Coronary artery (tissue), 2 donors: Measurements from ENCODE around the gene C20orf96.

Source experiments
- DNase-seq: peaks from one replicate; pipeline ENCODE4 v3.0.0-alpha.2; 2017; ENCODE audit warnings: low spot score
- H3K27ac ChIP-seq, 2 donors: fragments of 200-600 bp; sonication (generic); one replicate each; pipeline ENCODE4 v1.5.1; 2016 to 2019
- H3K4me3 ChIP-seq: fragments of 200-600 bp; sonication (generic); 2 replicates; pipeline ENCODE4 v1.5.1; 2016; ENCODE audit warnings: mild to moderate bottlenecking, moderate library complexity
- TF ChIP-seq, protein P1 (sequence below): fragments of 200-600 bp; sonication (generic); IDR thresholded peaks from one replicate; pipeline ENCODE4 v1.5.1; 2019; ENCODE audit warnings: antibody characterized with exemption

C20orf96 gene

DNA sequence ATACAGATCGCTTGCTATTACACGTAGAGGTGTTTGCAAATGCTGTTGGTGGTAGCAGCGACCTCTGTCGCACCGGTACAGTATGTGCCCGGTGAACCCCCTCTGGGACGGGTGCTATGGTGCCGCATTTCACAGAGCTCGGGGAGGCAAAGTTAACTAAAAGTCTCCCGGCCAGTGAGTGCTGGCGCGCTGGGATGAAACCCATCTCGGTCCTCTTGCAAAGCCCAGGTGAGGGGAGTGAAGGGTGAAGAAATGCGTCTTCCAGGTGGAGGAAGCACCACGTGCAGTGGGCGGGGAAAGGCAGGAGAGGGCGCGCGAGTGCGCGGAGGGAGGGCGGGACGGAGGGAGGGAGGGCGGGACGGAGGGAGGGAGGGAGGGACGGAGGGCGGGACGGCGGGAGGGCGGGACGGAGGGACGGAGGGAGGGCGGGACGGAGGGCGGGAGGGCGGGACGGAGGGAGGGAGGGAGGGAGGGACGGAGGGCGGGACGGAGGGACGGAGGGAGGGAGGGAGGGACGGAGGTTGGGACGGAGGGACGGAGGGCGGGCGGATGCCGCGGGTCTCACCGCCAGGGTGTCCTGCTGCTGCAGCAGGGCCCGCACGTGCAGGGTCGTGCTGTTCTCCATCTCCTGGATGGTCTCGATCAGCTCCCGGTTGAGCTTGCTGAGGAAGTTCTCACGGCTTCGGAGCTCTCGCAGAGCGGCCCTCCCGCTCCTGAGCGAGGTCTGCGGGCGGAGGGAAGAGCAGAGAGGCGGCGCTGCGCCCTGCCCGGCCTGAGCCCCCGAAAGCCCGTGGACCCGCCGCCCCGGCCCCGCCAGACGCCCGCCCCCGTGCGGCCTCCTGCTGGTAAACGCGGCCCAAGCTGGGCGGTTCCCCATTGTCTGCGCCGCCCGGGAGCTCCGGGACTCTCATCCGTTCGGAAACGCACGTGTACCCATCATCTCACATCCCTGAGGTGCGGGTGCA is 11.7 kb downstream of the C20orf96 start:
- Histone ChIP-seq H3K4me3 (peak overlapping the region; percentile 58), H3K27ac (peak overlapping the region in 1 of 2 donors; percentile 51)
- TF ChIP-seq, protein P1, sequence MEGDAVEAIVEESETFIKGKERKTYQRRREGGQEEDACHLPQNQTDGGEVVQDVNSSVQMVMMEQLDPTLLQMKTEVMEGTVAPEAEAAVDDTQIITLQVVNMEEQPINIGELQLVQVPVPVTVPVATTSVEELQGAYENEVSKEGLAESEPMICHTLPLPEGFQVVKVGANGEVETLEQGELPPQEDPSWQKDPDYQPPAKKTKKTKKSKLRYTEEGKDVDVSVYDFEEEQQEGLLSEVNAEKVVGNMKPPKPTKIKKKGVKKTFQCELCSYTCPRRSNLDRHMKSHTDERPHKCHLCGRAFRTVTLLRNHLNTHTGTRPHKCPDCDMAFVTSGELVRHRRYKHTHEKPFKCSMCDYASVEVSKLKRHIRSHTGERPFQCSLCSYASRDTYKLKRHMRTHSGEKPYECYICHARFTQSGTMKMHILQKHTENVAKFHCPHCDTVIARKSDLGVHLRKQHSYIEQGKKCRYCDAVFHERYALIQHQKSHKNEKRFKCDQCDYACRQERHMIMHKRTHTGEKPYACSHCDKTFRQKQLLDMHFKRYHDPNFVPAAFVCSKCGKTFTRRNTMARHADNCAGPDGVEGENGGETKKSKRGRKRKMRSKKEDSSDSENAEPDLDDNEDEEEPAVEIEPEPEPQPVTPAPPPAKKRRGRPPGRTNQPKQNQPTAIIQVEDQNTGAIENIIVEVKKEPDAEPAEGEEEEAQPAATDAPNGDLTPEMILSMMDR, result no peak
- no peak for DNase-seq

DNA sequence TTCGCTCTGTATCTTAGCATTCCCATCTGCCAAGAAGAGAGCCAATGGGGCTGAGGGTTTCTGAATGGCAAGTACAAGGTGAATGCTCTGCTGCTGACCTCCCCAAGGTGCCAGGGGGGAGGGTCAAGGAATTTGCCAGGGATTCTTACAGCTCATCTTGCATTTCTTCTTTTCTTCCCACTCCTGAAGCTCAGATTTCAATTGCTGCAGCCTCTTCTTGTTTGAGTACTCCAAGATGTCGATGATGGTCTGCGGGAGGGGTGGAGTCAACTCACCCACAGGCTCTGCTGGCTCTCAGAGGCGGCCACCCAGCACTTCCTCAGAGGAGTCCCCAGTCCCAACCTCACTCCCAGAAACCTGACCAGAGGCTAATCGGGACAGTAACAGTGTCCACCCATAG is 12.4 kb downstream of the C20orf96 start:
- Histone ChIP-seq H3K4me3 (no peak overlapping the region), H3K27ac (no peak overlapping the region)
- TF ChIP-seq, protein P1, result no peak
- no peak for DNase-seq

DNA sequence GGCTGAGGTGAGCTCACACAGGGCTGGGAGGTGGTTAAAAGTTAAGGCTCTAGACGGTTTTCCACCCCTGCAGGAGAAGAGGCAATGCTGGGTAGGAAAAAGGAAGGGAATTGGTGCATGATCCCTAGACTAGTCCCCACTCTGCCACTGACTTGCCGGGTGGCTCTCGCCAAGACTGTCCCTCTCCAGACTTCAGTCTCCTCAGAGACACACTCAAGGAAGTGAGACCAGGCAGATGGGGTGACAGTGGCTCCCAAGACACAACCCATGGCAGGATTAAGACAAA is 13.1 kb downstream of the C20orf96 start:
- Histone ChIP-seq H3K27ac (no peak overlapping the region), H3K4me3 (no peak overlapping the region)
- DNase-seq, result no peak
- TF ChIP-seq, protein P1, result no peak

DNA sequence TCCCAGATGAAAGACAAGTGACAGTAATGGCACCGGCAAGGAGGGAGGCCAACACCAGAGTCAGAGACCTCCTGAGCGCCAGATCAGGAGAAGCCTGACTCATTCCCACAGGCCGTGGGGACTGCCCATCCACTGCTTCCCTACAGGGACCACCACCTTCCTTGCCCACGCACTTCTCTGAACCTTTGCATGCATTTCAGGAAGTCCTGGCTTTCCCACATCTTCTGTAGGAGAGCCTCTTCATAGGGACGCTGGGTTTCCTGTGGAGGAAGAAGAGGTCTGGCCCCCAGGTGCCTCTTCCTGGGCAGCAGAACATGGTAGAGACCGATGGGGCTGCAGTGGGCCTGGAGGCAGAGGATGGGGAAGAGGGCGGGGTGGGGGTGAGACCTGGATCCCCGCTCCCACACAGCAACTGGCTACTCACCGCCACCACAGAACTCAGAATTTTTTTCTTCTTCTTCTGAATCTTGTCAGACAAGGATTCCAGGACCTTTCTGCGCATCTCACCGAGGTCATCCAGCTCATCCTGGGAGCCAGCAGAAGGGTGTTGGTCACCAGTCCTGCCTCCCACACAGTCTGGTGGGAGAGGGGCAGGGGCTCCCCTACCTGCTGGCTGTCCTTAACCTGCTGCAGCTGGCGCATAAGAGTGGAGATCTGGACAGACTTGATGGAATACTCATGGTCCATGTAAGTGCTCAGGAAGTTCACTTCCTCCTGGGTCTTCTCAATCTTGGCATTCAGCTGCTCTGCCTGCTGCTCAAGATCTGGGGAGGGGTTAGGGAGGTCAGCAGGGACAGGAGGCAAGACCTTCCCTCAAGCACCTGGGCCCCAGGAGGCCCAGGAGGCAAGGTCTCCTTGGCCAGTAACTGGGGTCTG is 13.7 kb downstream of the C20orf96 start:
- Histone ChIP-seq H3K4me3 (no peak overlapping the region), H3K27ac (no peak overlapping the region)
- no peak for DNase-seq
- TF ChIP-seq, protein P1, result no peak

DNA sequence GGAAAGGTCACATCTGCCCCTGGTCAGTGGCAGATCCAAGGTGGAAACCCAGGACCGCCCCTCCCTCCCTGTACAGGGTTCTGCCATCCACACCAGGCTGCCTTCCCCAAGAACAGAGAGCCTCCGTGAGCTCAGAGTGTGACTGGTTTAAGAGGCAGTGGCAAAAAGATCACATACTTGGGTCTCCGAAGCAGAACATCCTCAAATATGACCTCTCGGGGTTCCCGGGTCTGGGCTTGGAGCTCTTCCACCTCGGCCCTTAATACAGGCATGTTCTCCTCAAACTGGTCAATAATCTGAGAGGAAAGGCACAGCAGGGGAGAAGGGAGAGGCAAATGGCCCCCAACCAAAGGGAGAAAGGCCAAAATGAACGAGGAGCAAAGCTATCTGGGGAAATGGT is 14.8 kb downstream of the C20orf96 start:
- no peak for DNase-seq
- TF ChIP-seq, protein P1, result no peak
- H3K27ac ChIP-seq, result no peak overlapping the region
- no peak overlapping the region for H3K4me3 ChIP-seq

DNA sequence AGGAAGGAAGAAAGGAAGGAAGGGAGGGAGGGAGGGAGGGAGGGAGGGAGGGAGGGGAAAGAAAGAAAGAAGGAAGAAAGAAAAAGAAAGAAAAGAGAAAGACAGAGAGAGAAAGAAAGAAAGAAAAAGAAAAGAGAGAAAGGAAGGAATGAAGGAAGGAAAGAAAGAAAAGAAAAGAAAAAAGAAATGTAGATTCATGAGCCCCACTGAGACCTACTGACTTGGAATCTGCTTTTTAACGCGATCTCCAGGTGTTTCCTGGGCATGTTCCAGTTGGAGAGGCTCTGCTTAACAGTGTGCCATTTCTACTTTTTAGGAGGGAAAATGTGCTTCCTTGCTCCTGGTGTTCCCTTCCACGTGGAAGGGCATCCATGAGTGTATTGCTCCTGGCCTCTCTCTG is 16.7 kb downstream of the C20orf96 start:
- Histone ChIP-seq H3K27ac (no peak overlapping the region), H3K4me3 (no peak overlapping the region)
- TF ChIP-seq, protein P1, result no peak
- DNase-seq, result no peak
